Fibroblast of skin of right quadriceps (primary cell): ENCODE results near the gene SPATA20.

ENCODE experiments used
- DNase-seq: peaks from one replicate; pipeline ENCODE4 v3.0.0-alpha.2; 2013

SPATA20 gene

GRCh38 chr17:50520483-50520882, 26.5 kb upstream of the SPATA20 start:
- DNase-seq, result no peak

DNA sequence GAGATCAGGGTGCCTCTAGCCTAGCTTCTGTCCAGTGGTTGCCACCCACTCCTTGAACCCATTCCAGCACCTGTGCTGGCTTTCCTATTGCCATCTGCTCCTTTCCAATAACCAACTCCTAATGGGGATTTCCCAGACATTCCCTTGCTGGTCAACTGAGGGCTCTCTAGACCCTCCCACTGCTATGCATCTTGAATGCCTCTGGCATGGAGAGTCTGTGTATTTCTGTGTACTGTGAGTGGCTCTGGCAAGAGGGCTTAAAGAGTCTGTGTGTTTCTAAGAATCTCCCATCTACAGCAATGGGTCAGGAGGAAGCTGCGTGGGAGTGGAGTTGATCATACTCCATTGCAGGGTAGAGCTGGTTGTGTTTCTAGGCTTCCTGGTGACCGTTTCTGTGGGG, 25.5 kb upstream of the SPATA20 start:
- DNase-seq, result no peak

DNA sequence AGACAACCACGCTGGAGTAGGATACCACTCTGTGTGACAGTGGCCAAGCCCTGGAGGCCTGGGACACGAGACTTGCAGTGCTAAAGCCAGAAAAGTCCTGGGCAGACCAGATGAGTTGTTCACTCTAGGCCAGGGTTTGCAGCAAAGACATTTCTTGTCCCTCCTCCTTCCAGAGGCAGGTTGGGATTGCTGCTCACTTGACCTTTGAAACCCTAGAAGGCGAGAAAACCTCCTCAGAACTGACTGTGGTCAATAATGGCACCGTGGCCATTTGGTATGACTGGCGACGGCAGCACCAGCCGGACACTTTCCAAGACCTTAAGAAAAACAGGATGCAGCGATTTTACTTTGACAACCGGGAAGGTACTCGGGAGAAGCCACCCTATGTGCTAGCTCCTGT, 24.2 kb upstream of the SPATA20 start:
- no peak for DNase-seq

- no peak for DNase-seq
Measured at GRCh38 chr17:50523208-50523607, 23.8 kb upstream of the SPATA20 start.

GRCh38 chr17:50524838-50525237, 22.1 kb upstream of the SPATA20 start:
- no peak for DNase-seq

DNA sequence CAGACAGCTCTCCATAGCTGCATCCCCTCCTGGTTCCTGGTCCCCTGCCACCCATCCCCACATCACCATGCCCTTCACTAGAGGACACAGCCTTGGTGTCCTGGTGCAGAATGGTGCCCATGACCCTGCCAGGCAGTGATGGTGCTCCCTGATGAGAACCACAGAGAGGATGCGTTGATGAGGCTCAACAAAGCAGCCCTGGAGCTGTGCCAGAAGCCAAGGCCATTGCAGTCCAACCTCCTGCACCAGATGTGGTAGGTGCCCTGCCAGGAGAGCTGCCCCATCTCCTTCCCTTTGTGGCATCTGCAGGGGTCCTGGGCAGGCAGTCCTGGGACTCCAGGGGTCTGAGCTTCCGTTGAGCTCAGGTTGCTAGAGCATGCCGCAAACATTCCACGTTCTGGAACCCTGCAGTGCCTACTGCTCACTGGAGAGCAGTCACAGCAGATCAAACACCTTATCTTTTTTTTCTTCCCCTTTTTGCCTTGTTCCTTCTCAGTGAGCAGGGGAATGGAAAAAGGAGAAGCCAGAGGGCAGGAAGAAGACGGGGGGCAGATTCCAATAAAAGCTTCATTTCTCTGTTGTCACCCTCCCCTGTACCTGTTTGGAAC, 19.7 kb upstream of the SPATA20 start:
- no peak for DNase-seq

GRCh38 chr17:50527949-50528474, 19.0 kb upstream of the SPATA20 start:
- DNase-seq, result no peak

- DNase-seq, result no peak
Measured at GRCh38 chr17:50529849-50530248, 17.1 kb upstream of the SPATA20 start.

- DNase-seq, result no peak
Measured at GRCh38 chr17:50531428-50532025, 15.4 kb upstream of the SPATA20 start.

- DNase-seq, result no peak
Measured at GRCh38 chr17:50532452-50533024, 14.4 kb upstream of the SPATA20 start, which contains the start of gene EPN3. EPN3 (plus strand) TSS chr17:50532735; CDS start chr17:50536557, 3,822 bp downstream.

DNA sequence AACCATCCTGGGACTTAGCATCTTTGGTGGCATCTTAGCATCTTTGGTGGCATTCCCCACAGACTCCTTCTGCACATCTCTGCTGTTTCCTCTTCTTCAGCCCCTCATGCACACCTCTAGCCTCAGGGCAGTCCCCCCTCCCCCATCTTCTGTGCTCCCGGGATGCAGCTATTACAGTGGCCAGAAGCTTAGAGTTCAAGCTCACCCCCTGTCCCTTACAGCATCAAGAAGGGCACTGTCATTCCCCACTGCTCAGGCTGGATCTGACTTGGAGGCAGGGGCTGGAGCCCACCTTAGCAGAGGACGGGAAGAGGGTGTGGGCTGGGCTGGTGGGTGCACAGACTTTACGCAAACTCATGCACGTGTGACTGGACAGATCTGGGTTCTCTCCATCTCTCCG, 13.8 kb upstream of the SPATA20 start:
- no peak for DNase-seq

DNA sequence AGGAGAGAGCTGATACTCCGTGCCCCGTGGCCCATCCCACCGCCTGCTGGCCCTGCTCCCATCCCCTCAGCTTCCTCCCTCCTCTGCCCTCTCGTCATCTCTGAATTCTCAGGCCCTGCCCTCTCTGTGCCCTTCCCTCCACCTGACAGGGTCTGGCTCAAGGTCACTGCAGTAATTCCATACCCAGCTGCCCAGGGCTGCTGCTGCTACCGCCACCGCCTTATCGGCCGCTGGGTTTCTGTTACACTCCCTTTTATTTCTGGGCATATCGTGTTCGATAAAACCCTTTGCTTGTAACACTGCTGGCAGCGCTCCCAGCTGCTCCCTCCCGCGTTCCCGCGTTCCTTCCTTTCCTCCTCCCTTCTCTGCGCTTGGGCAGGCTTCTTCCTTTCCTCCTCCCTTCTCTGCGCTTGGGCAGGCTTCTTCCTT, 13.2 kb upstream of the SPATA20 start:
- DNase-seq, result peak; percentile 57

GRCh38 chr17:50534222-50534978, 12.6 kb upstream of the SPATA20 start:
- DNase-seq, result peak; percentile 17

GRCh38 chr17:50534979-50535326, 12.0 kb upstream of the SPATA20 start:
- no peak for DNase-seq

DNA sequence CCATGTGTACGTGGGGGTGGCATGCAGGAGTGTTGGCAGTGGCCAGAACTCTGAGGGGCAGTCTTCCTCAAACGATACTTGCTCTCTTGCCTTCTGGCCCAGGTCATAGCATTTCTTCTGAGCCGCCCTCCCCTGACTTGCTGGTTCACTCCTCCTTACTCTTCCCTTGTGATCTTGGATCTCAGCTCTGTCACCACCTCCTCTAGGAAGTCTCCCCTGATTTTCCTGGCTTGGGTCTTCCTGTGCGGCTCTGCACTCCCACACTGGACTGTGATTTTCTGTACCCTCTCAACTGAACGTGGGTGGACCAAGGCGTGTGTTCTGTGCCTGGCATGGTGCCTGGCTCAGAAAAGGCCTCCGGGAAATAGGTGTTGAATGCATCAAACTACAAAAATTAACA, 11.6 kb upstream of the SPATA20 start:
- DNase-seq, result no peak

GRCh38 chr17:50536683-50537646, 10.0 kb upstream of the SPATA20 start:
- DNase-seq, result no peak

- DNase-seq, result no peak
Measured at GRCh38 chr17:50537721-50538548, 9.0 kb upstream of the SPATA20 start.

DNA sequence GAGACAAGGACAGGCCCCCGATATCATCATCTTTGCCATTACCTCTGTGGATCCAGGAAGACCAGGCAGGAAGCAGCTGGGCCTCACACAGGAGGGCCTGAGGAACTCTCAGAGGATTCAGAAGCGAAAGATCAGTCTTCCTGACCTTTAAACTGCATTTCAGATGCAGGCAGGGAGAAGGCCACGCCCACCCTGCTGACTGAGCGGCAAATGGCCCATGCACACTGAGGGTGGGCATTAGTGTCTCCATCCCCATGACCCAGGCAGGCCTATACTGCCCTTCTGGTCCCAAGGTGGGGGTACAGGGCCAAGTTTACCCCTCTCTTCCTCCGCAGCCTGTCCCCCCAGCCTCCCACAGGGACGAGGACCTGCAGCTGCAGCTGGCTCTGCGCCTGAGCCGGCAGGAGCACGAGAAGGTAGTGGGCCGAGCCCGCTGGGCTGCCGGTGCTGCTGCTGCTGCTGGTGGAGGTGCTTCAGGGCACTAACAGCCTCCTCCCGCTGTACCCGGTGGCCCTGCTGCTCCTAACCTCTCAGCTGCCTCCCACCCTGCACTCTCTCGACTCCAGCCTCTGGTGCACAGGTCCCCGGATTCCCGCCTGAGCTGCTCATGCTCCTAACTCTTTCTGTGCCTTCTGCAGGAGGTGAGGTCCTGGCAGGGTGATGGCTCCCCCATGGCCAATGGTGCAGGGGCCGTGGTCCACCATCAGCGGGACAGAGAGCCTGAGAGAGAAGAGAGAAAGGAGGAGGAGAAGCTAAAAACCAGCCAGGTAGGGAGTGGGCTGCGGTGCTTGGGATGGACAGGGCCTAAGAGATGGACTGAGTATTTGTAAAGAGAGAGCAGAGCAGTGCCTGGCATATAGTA, 8.2 kb upstream of the SPATA20 start:
- DNase-seq, result no peak

GRCh38 chr17:50539762-50540559, 7.0 kb upstream of the SPATA20 start:
- DNase-seq, result no peak
